Lower leg skin (tissue), 3 donors: ENCODE data around the gene RAB13.

Experiments
- POLR2A ChIP-seq, 2 donors: fragments of 450-650 bp; IDR thresholded peaks; one replicate each; pipeline ENCODE4 v1.6.1; 2016 to 2017; ENCODE audit warnings: antibody characterized with exemption in 2 of 2, mild to moderate bottlenecking in 1 of 2, moderate library complexity in 1 of 2
- TF ChIP-seq, protein P1 (sequence below), 3 donors: fragments of 450-650 bp; IDR thresholded peaks; one replicate each; pipeline ENCODE4 v1.5.1; 2016; ENCODE audit warnings: antibody characterized with exemption in 3 of 3, mild to moderate bottlenecking in 3 of 3, moderate library complexity in 2 of 3

DNA sequence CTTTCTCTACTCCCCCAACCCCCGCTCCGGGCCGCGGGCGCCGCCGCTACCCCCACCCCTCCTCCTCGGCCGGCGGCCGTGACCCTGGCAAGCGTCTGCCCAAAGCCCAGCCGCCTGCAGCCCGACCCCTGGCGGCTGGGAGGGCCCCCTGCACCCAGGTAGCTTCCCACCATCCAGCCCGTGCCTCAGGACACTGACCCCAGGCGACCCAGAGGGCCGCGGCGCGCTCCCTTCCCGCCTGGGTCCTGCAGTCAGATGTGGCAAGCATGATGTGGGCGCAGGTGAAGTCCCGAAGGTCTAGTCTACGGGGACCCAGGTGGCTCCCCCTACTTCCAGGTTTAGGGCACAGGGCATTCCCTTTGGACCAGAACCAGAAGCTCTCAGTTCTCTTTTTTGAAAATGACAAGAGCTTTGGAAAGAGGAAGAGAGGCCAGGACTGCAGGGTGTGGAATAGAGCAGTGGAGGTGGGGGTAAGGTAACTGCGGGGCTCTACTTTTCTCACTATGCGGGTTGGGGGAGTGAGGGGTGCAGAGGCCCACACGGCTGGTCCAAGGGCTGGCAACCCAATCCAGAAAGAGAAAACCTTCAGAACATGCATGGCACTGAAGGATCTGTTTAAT, 39.4 kb downstream of the RAB13 start, which contains the start of gene DENND4B:
- TF ChIP-seq POLR2A (IDR thresholded peaks at IDR 0.05) = no peak
- TF ChIP-seq, protein P1, sequence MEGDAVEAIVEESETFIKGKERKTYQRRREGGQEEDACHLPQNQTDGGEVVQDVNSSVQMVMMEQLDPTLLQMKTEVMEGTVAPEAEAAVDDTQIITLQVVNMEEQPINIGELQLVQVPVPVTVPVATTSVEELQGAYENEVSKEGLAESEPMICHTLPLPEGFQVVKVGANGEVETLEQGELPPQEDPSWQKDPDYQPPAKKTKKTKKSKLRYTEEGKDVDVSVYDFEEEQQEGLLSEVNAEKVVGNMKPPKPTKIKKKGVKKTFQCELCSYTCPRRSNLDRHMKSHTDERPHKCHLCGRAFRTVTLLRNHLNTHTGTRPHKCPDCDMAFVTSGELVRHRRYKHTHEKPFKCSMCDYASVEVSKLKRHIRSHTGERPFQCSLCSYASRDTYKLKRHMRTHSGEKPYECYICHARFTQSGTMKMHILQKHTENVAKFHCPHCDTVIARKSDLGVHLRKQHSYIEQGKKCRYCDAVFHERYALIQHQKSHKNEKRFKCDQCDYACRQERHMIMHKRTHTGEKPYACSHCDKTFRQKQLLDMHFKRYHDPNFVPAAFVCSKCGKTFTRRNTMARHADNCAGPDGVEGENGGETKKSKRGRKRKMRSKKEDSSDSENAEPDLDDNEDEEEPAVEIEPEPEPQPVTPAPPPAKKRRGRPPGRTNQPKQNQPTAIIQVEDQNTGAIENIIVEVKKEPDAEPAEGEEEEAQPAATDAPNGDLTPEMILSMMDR (IDR thresholded peaks at IDR 0.05) = peak in 1 of 3 donors; percentile 90
